GM18505 (cell line): ENCODE measurements around the gene STEAP1B.
"Not testable (repeated sequence)": the region's sequence is repeated elsewhere in the genome, so short reads cannot be mapped to it uniquely, and the experiment has no call there.

ENCODE experiments used
- ATAC-seq: cut with Tn5 transposase; IDR thresholded peaks from one replicate; pipeline ENCODE4 v1.9.1; 2021; ENCODE audit not compliant: unreplicated experiment
- POLR2A ChIP-seq: IDR thresholded peaks from 4 replicates; pipeline ENCODE4 v1.6.1; 2011; ENCODE audit warnings: borderline replicate concordance; ENCODE audit not compliant: insufficient read depth, insufficient read length; ENCODE audit errors: extremely low read depth

Gene STEAP1B

GRCh38 chr7:22499888-22500689, at the start of gene STEAP1B:
Gene STEAP1B, minus strand, starts transcription at chr7:22500188. Its CDS starts 5,333 bp downstream, at chr7:22494855.
- ATAC-seq = peak; percentile 96

GRCh38 chr7:22549051-22549450, 49.1 kb upstream of the STEAP1B start:
- no peak for ATAC-seq
- no peak for TF ChIP-seq POLR2A

DNA sequence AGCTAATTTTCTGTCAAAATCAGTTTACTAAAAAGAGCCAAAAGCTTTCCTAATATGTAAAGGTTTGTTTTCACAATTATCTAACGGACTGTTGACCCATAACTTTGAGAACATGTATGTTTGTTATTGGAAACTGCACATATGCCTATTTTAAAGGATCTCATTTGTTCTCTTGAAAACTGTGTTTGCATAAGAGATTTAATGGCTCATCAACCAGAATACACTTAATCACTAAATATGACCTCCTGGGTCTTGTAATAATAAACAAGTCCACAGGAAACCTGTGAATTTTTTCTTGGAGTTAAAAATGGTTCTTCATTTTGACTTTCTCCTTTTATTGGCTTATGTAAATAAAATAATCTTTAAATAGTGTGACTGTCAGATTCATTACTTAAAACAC, 48.3 kb upstream of the STEAP1B start:
- ATAC-seq = no peak
- TF ChIP-seq POLR2A = no peak

- TF ChIP-seq POLR2A = no peak
- no peak for ATAC-seq
Observed at GRCh38 chr7:22546769-22547168, 46.8 kb upstream of the STEAP1B start.

- TF ChIP-seq POLR2A = no peak
- ATAC-seq = no peak
Observed at GRCh38 chr7:22545529-22545928, 45.5 kb upstream of the STEAP1B start.

- no peak for ATAC-seq
- TF ChIP-seq POLR2A = no peak
Observed at GRCh38 chr7:22544245-22544644, 44.3 kb upstream of the STEAP1B start.

- TF ChIP-seq POLR2A = no peak
- ATAC-seq = no peak
Observed at GRCh38 chr7:22543169-22543568, 43.2 kb upstream of the STEAP1B start.

- no peak for ATAC-seq
- no peak for TF ChIP-seq POLR2A
Observed at GRCh38 chr7:22542669-22543068, 42.7 kb upstream of the STEAP1B start.

DNA sequence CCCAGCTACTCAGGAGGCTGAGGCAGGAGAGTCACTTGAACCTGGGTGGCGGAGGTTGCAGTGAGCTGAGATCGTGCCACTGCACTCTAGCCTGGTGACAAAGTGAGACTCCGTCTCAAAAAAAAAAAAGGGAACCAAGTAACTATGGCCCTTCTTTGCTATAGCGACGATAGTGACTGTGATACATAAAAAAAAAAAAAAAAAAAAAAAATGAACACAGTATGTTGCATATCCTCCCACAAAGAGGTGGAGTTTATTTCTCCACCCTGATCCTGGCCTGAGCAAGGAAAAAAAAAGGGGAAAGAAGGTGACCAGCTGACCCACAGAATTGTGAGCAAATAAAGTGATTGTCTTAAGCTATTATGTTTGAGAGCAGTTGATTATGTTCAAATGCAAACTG, 42.3 kb upstream of the STEAP1B start:
- no peak for ATAC-seq
- TF ChIP-seq POLR2A = no peak

DNA sequence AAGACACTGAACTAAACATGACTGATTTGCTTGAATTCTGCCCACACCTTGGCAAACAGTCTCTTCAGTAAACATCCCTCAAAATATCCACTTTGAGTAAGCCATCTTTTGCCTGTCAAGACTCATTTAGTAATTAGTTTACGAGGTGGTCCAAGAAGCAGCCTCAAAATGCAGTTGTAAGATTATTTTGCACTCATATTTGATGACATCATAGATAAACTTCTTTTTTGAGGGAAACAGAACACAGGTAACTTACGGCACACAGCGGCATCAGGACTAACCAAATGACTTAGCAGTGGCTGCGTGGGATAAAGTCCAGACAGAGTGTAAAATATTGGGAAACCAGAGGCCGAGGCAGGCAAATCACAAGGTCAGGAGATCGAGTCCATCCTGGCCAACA, 41.8 kb upstream of the STEAP1B start:
- no peak for ATAC-seq
- no peak for TF ChIP-seq POLR2A

- not testable (repeated sequence) for ATAC-seq
Observed at GRCh38 chr7:22528537-22528936, 28.5 kb upstream of the STEAP1B start.

DNA sequence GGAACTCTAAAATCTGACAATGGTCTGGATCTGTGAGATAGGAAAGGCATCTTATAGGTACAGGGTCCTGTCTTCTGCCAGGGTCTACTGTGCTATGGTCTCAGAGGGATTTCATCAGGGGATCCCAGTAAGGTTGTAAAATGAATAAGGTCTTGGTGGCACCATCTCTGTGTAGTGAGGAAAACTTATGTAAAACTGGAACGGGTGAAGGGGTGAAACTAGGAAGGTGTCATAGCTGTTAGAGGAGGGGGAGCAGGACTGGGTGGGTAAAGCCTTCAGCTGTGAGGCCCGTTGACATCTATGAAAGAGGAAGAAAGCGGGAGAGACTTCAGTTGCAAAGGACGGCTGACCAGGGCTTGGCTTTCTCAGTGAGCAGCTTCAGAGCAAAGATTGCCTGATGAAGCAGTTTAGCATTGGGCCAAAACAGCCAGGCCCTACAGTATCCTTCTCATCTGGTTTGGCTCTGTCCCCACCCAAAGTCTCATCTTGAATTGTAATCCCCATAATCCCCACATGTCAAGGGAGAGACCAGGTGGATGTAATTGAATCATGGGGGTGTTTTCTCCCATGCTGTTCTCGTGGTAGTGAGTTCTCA, 24.5 kb upstream of the STEAP1B start:
- not testable (repeated sequence) for ATAC-seq

DNA sequence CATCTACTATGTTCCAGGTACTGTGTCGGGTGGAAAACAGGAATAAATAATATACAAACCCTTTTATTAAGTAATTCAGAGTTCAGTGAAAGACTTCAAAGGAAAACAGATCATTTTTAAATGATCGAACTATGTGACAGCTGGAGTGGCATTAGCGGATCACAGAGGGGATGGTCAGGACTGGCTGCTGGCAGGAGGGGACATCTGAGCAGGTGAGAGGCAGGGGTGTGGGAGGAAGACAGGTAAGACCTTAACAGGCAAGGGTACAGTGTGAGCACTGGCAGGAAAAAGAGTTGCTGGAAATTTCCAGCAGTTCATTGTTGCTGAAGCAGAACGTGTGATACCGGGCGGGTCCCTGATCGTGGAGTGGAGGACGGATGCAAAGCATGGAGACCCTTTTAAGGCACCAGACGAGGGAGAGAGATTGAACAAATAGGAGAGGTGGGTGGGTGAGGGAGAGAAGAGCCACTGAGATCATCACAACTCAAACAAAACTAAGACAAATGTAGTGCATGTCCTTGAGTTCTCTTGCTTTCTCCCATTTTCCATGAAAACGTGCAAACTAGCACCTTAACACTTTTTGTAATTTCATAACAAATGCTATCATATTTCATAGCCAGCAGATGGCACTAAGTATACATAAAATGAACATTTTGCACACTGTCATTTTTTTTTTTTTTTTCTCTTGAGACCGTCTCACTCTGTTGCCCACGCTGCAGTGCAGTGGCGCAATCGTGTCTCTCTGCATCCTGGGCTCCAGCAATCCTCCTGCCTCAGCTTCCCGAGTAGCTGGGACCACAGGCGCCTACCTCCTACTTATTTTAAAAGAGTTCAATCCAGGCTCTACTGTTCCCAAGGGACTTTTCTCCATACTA, 23.7 kb upstream of the STEAP1B start:
- not testable (repeated sequence) for ATAC-seq

GRCh38 chr7:22519560-22519959, 19.6 kb upstream of the STEAP1B start:
- not testable (repeated sequence) for ATAC-seq

DNA sequence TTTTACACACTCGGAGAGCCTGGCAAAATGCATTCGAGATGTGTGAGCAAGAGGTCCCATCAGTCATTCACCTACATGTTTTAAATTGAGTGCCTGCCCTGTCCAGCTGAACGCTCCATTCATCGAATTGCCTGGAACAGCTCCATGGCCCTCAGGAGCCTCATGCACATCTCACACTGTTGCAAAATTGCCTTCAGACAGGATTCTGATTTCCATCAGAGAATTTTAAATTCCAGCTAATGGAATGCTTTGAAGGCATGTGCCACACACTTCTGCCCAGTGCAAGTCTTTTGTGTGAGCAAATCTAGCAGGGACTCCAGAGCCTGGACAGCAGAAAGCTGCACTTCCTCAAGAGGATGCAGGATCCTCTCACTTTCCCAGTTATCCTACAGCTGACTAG, 17.0 kb upstream of the STEAP1B start:
- ATAC-seq = not testable (repeated sequence)

GRCh38 chr7:22514963-22515362, 15.0 kb upstream of the STEAP1B start:
- ATAC-seq = not testable (repeated sequence)

DNA sequence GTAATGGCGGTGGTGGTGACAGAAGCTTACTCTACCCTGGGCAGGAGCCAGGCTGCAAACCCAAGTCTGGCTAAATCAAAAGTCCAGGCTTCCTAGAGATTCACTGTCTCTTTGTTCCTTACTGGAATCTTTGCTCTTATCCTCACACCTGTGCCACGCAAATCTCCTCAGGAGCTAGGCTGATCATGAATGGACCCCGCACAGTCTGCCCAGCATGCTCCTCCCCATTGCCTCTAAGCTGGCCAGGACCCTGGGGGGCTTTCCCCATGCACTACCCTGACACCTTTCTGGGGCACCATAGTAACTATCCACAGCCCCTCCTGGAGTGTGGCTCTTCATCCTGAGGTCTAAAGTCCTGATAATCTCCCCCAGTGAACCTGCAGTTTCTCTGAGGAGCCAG, 7.3 kb upstream of the STEAP1B start:
- not testable (repeated sequence) for ATAC-seq

GRCh38 chr7:22506316-22507020, 6.5 kb upstream of the STEAP1B start:
- ATAC-seq = not testable (repeated sequence)

GRCh38 chr7:22504519-22504918, 4.5 kb upstream of the STEAP1B start:
- not testable (repeated sequence) for ATAC-seq
